Neutrophil (primary cell): ENCODE measurements around the gene NOS3.

Experiments used
- H3K27ac ChIP-seq: fragments of 200-600 bp; sonication (generic); 2 replicates; pipeline ENCODE4 v1.5.1; 2016; ENCODE audit warnings: mild to moderate bottlenecking, moderate library complexity
- H3K27me3 ChIP-seq: fragments of 200-600 bp; sonication (generic); 2 replicates; pipeline ENCODE4 v1.6.0; 2016; ENCODE audit warnings: mild to moderate bottlenecking
- H3K36me3 ChIP-seq: fragments of 200-600 bp; sonication (generic); 2 replicates; pipeline ENCODE4 v1.5.1; 2017
- H3K4me1 ChIP-seq, 2 experiments: fragments of 200-600 bp in 1 of 2; sonication (generic) in 1 of 2; 1 replicate in 1 of 2; 2 replicates in 1 of 2; pipeline versions ENCODE4 v1.5.1 to v1.6.1; 2013 to 2016; ENCODE audit warnings: low read depth in 1 of 2, low read length in 1 of 2, mild to moderate bottlenecking in 1 of 2, moderate library complexity in 1 of 2; ENCODE audit not compliant: control insufficient read depth in 1 of 2, insufficient read depth in 1 of 2
- H3K4me3 ChIP-seq, 2 experiments: fragments of 200-600 bp in 1 of 2; sonication (generic) in 1 of 2; 1 replicate in 1 of 2; 2 replicates in 1 of 2; pipeline ENCODE4 v1.5.1; 2013 to 2016; ENCODE audit warnings: low read depth in 1 of 2, low read length in 1 of 2, mild to moderate bottlenecking in 1 of 2, moderate library complexity in 1 of 2
- H3K9me3 ChIP-seq: fragments of 200-600 bp; sonication (generic); 2 replicates; pipeline ENCODE4 v1.5.1; 2016
- TF ChIP-seq, protein P1 (sequence below): fragments of 200-600 bp; sonication (generic); IDR thresholded peaks from 2 replicates; pipeline ENCODE4 v1.5.1; 2016; ENCODE audit warnings: antibody characterized with exemption

NOS3 gene

DNA sequence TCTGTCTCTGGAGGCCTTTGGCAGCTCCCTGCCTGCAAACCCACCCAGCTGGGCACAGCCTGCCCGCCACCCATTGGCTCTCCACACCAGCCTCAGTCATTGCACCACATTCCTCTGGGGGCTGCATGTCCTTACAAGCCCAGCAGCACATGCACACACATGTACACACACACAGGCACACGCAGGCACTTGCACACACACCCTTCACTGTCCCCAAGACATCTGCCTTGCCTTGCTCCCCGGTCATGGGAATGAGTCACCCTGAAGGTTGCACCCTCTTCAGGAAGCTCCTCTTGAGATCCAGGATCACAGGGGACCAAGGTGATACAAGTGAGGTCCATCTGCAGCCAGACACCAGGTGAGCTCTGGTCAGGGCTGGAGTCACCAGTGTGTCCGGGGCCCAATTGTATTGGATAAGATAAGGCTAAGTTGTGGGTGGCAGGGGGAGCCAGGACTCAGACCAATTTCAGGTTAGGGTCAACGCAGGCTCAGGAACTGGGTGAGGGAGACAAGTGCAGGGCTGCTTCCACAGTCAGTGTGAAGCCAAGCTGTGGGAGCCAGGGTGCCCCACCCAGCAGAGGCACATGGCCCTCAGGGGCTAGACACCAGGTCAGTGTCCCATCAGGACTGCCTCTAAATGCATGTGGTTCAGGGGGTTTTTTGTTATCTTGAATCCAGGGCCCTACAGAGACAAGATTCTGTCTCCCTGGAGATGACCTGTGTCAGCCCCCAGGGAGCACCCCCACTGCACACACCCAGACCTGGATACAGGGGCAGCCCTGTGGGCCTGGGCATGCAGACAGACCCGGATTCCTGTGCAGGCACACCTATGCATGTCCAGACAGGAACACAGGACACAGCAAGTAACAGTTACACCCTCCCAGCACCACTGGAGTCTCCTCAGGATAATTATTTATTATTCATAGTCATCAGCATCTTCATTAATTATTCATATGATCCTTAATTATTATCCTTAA is 46.5 kb upstream of the NOS3 start:
- H3K4me3 ChIP-seq = no peak overlapping the region
- H3K4me1 ChIP-seq = no peaks in the 10 kb centered on the region
- H3K27ac ChIP-seq = no peak overlapping the region
- H3K9me3 ChIP-seq = no peaks in the 10 kb centered on the region
- no peaks in the 10 kb centered on the region for H3K36me3 ChIP-seq
- TF ChIP-seq, protein P1, sequence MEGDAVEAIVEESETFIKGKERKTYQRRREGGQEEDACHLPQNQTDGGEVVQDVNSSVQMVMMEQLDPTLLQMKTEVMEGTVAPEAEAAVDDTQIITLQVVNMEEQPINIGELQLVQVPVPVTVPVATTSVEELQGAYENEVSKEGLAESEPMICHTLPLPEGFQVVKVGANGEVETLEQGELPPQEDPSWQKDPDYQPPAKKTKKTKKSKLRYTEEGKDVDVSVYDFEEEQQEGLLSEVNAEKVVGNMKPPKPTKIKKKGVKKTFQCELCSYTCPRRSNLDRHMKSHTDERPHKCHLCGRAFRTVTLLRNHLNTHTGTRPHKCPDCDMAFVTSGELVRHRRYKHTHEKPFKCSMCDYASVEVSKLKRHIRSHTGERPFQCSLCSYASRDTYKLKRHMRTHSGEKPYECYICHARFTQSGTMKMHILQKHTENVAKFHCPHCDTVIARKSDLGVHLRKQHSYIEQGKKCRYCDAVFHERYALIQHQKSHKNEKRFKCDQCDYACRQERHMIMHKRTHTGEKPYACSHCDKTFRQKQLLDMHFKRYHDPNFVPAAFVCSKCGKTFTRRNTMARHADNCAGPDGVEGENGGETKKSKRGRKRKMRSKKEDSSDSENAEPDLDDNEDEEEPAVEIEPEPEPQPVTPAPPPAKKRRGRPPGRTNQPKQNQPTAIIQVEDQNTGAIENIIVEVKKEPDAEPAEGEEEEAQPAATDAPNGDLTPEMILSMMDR = no peak
- H3K27me3 ChIP-seq = peaks cover 53% of the 10 kb centered on the region

DNA sequence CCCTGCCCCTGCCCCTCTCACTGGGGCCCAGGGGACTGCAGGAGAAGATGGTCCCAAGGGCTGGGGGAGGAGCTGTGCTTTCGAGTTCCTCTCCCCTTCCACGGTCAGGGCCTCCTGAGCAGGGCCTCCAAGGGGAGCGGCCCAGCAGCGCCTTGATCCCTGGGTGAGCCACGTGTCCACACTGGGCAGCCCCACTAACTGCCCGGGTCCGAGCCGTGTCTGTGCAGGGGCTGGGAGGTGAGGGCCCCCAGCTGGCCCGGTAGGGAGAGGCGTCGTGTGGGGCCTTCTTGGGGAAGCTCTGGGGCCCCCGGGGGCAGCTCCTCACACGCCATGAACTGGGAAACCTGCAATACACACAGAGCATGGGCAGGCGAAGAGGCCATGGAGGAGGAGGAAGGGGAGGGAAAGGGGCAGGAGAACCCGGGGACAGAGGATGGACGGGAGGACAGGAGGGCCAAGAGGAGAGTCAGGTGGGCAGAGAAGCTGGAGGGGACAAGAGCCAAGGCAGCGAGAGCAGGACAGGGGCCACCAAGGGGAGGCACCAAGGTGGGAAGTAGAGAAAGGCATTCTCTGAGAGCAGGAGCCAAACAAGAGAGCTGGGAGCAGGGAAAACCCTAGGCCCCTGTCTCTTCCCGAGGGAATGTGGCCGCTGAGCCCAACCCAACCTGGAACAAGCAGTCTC is 45.5 kb upstream of the NOS3 start:
- TF ChIP-seq, protein P1 = no peak

DNA sequence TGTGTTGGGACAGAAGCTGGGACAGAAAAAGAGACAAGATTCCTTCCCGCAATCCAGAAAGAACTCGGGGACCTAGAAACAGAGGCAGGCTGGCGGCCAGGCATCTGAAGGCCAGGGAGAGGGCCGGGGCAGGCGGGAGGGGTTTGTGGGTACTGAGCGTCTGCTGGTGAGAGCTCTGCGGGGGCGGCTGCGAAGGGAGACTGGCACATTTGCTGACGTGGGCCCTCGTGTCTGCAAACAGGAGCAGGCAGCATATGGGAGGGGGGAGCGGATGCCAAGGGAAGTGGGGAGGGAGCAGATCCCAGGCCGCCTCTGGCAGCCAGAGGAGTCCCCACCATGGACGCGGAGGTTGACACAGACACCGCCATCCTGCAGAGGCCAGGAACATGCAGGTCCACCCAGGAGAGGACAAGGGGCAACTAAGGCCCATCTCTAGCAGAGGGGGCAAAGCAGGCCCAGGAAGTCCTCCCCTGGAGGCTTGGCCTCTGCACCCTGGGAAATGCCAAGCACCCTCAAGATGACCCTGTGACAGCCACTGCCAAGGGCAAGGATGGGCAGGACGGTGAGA is 44.9 kb upstream of the NOS3 start:
- Histone ChIP-seq H3K27ac (no peak overlapping the region), H3K9me3 (no peaks in the 10 kb centered on the region), H3K4me1 (no peaks in the 10 kb centered on the region), H3K4me3 (no peak overlapping the region), H3K36me3 (no peaks in the 10 kb centered on the region), H3K27me3 (peaks cover 48% of the 10 kb centered on the region)
- TF ChIP-seq, protein P1 = no peak

More for the DNA sequence above, 45.5 kb upstream of the NOS3 start:
- Histone ChIP-seq H3K4me1 (no peaks in the 10 kb centered on the region), H3K27ac (no peak overlapping the region), H3K27me3 (peaks cover 50% of the 10 kb centered on the region), H3K36me3 (no peaks in the 10 kb centered on the region), H3K4me3 (no peak overlapping the region), H3K9me3 (no peaks in the 10 kb centered on the region)

DNA sequence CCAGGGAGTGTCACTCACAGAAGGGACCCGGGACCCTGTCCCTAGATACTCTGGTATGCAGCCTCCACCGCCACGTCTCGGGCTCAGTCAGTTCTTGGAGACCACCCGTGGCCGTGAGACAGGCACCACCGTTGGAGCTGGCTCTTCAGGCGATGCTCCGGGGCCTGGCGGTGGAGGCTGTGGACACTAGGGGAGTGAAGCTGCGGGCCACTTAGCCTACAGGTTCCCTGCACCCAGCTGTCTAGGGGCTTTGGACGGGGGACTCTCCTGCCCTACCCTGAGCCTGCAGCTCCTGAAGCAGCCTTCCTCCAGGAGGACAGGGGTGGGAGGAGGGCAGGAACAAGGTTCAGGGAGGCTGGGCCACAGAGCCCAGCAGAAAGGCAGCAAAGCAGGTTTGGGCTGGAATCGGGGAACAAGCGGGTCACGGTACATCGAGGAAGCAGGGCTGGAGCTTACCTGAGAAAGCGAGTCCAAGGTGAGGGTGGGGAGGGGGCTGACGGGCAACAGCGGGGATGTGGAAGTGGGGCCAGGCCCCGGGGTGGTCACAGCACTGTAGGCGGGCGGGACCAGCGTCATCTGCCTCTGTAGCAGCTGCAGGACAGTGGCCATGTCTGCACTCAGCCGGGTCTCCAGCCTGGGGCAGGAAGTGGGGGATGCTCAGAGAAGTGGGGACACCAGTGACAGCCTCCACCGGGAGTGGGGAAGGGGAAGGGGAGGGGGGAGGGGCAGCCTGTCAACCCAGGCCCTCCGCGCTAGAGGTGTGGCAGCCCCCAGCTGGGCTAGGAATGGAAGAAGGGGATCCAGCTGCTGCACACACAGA is 44.2 kb upstream of the NOS3 start:
- no peaks in the 10 kb centered on the region for H3K36me3 ChIP-seq
- H3K27ac ChIP-seq = no peak overlapping the region
- peaks cover 48% of the 10 kb centered on the region for H3K27me3 ChIP-seq
- no peaks in the 10 kb centered on the region for H3K4me1 ChIP-seq
- TF ChIP-seq, protein P1 = no peak
- H3K9me3 ChIP-seq = no peaks in the 10 kb centered on the region
- H3K4me3 ChIP-seq = no peak overlapping the region

DNA sequence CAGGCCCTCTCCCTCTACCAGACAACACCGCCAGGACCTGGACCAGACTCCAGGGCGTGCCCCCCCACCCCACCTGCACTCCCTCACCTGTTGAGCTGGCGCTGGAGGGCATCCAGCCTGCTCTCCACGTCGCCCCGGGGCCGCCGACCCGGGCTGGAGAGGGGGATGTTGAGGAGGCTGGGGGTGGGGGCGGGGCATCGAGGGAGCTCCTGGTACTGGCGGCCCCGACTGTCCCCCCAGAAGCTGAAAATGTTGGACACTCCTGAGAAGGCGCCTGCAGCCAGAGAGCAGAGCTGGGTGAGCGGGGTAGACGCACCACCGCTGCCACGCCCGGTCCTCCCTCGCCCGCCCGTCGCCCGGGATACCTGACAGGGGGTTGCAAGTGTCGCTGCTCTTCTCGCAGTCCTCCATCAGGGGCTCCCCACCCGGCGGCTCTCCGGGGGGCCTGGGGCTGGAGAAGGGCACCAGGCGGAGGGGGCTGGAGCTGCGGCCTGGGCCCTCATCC is 43.5 kb upstream of the NOS3 start:
- TF ChIP-seq, protein P1 = no peak
- Histone ChIP-seq H3K4me1 (no peaks in the 10 kb centered on the region), H3K9me3 (no peaks in the 10 kb centered on the region), H3K27me3 (peaks cover 48% of the 10 kb centered on the region), H3K27ac (no peak overlapping the region), H3K36me3 (no peaks in the 10 kb centered on the region), H3K4me3 (no peak overlapping the region)
